ENCODE results near the gene LMO1.

The LMO1 gene

DNA sequence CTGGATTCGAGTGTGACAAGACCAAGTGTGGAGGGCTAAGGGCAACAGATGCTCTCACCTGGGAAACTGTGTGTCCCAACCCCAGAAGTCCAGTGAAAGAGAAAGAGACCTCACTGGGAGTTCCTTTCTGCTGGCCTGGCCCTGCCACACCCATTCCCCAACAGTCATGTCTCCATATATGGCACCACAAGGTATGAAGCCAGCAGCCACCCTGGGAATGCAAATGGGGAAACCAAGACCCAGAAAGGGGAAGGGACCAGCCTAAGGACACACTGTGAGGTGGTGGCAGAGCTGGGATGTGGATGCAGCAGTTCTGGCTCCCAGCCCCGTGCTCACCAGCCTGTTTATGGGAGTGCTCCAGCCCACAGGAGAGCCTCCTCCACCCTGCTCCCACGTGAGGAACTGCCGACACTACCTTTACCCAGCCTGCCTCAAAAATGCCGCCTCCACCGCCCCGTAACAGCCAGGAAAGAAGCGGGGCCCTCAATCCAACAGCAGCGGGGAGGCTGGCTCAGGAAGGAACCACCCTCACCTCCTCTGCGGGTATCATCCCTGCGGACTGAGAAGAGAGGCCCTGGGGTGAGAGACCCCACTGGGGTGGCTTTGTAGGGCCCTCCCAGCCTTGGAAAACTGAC lies 12.6 kb downstream of the LMO1 start (continued):
- TF ChIP-seq, protein P1, sequence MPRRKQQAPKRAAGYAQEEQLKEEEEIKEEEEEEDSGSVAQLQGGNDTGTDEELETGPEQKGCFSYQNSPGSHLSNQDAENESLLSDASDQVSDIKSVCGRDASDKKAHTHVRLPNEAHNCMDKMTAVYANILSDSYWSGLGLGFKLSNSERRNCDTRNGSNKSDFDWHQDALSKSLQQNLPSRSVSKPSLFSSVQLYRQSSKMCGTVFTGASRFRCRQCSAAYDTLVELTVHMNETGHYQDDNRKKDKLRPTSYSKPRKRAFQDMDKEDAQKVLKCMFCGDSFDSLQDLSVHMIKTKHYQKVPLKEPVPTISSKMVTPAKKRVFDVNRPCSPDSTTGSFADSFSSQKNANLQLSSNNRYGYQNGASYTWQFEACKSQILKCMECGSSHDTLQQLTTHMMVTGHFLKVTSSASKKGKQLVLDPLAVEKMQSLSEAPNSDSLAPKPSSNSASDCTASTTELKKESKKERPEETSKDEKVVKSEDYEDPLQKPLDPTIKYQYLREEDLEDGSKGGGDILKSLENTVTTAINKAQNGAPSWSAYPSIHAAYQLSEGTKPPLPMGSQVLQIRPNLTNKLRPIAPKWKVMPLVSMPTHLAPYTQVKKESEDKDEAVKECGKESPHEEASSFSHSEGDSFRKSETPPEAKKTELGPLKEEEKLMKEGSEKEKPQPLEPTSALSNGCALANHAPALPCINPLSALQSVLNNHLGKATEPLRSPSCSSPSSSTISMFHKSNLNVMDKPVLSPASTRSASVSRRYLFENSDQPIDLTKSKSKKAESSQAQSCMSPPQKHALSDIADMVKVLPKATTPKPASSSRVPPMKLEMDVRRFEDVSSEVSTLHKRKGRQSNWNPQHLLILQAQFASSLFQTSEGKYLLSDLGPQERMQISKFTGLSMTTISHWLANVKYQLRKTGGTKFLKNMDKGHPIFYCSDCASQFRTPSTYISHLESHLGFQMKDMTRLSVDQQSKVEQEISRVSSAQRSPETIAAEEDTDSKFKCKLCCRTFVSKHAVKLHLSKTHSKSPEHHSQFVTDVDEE (CRISPR knock-in tag; IDR thresholded peaks at IDR 0.05) = no peak
- no peak for TF ChIP-seq ESRRG (CRISPR knock-in tag; IDR thresholded peaks at IDR 0.05)
- no peak for TF ChIP-seq RARB (CRISPR knock-in tag; IDR thresholded peaks at IDR 0.05)
- TF ChIP-seq ZNF565 (CRISPR knock-in tag; conservative IDR thresholded peaks at IDR 0.05; ENCODE audit: low read depth) = no peak
- TF ChIP-seq ZFP3 (CRISPR knock-in tag; IDR thresholded peaks at IDR 0.05) = no peak
- TF ChIP-seq OSR1 (CRISPR knock-in tag; IDR thresholded peaks at IDR 0.05) = no peak
- no peak for TF ChIP-seq ZNF8 (CRISPR knock-in tag; IDR thresholded peaks at IDR 0.05)
- no peak for TF ChIP-seq CSDC2 (CRISPR knock-in tag; IDR thresholded peaks at IDR 0.05)
- no peak for TF ChIP-seq ZFP30 (CRISPR knock-in tag; IDR thresholded peaks at IDR 0.05)
- TF ChIP-seq ISL1 (CRISPR knock-in tag; IDR thresholded peaks at IDR 0.05) = no peak
- no peak for TF ChIP-seq ZNF70 (CRISPR knock-in tag; IDR thresholded peaks at IDR 0.05)
- TF ChIP-seq ZC3H10 (CRISPR knock-in tag; IDR thresholded peaks at IDR 0.05) = no peak
- no peak for TF ChIP-seq GLIS3 (CRISPR knock-in tag; IDR thresholded peaks at IDR 0.05)

DNA sequence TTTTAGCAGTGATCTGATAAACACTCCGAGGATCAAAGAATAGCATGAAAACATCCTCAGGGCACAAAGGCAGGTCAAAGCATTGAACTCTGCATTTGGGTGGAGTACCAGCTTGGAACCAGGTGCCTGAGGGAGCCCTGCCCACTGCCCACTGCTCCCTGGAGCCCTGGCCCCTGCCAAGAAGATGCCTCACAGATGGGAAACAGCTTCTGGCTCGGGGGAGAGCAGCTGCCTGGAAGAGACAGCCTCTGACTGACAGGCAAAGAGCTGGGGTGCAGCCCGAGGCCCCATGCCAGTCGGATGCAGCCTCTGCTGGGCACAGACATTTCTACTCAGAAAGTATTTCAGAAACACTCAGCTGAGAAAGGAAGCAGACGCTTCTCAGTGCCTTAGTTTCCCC lies 13.2 kb downstream of the LMO1 start:
- TF ChIP-seq ESRRG (CRISPR knock-in tag; IDR thresholded peaks at IDR 0.05) (no peak), ZNF565 (CRISPR knock-in tag; conservative IDR thresholded peaks at IDR 0.05; ENCODE audit: low read depth) (no peak), TOX (CRISPR knock-in tag; IDR thresholded peaks at IDR 0.05; ENCODE audit: borderline replicate concordance) (no peak), ZFP3 (CRISPR knock-in tag; IDR thresholded peaks at IDR 0.05) (no peak), CSDC2 (CRISPR knock-in tag; IDR thresholded peaks at IDR 0.05) (no peak), GLIS3 (CRISPR knock-in tag; IDR thresholded peaks at IDR 0.05) (no peak), ARNTL (CRISPR knock-in tag; IDR thresholded peaks at IDR 0.05; ENCODE audit: borderline replicate concordance, low read depth) (no peak), TCF4 (CRISPR knock-in tag; IDR thresholded peaks at IDR 0.05; ENCODE audit: borderline replicate concordance) (no peak), RARB (CRISPR knock-in tag; IDR thresholded peaks at IDR 0.05) (no peak), ZFP30 (CRISPR knock-in tag; IDR thresholded peaks at IDR 0.05) (no peak), ZC3H10 (CRISPR knock-in tag; IDR thresholded peaks at IDR 0.05) (no peak), PPARA (CRISPR knock-in tag; IDR thresholded peaks at IDR 0.05; ENCODE audit: borderline replicate concordance) (no peak), ZNF70 (CRISPR knock-in tag; IDR thresholded peaks at IDR 0.05) (no peak), ISL1 (CRISPR knock-in tag; IDR thresholded peaks at IDR 0.05) (no peak)
- TF ChIP-seq, protein P1 (CRISPR knock-in tag; IDR thresholded peaks at IDR 0.05) = no peak
- TF ChIP-seq, protein P2, sequence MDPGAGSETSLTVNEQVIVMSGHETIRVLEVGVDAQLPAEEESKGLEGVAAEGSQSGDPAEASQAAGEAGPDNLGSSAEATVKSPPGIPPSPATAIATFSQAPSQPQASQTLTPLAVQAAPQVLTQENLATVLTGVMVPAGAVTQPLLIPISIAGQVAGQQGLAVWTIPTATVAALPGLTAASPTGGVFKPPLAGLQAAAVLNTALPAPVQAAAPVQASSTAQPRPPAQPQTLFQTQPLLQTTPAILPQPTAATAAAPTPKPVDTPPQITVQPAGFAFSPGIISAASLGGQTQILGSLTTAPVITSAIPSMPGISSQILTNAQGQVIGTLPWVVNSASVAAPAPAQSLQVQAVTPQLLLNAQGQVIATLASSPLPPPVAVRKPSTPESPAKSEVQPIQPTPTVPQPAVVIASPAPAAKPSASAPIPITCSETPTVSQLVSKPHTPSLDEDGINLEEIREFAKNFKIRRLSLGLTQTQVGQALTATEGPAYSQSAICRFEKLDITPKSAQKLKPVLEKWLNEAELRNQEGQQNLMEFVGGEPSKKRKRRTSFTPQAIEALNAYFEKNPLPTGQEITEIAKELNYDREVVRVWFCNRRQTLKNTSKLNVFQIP (CRISPR knock-in tag; IDR thresholded peaks at IDR 0.05; ENCODE audit: borderline replicate concordance, low read depth) = no peak
- TF ChIP-seq, protein P3, sequence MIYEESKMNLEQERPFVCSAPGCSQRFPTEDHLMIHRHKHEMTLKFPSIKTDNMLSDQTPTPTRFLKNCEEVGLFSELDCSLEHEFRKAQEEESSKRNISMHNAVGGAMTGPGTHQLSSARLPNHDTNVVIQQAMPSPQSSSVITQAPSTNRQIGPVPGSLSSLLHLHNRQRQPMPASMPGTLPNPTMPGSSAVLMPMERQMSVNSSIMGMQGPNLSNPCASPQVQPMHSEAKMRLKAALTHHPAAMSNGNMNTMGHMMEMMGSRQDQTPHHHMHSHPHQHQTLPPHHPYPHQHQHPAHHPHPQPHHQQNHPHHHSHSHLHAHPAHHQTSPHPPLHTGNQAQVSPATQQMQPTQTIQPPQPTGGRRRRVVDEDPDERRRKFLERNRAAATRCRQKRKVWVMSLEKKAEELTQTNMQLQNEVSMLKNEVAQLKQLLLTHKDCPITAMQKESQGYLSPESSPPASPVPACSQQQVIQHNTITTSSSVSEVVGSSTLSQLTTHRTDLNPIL (CRISPR knock-in tag; IDR thresholded peaks at IDR 0.05; ENCODE audit: low read depth) = no peak
- ATAC-seq = no peak

DNA sequence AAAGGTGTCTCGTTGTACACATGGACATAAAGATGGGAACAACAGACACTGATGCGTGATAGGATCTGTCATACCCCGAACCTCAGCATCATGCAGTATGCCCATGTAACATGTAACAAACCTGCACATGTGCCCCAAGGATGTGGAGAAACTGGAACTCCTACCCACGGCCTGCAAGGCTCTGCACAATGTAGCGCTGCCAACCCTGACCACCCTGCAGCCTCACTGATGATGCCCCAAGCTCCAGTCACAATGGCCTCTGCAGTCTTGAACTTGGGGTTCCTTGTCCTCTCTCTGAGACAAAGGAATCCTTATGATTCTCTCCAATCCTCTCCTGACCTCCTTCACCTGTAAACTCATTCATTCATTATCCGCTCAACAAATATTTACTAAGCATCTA lies 14.2 kb downstream of the LMO1 start:
- no peak for TF ChIP-seq ARNTL (CRISPR knock-in tag; IDR thresholded peaks at IDR 0.05; ENCODE audit: borderline replicate concordance, low read depth)
- TF ChIP-seq GLIS3 (CRISPR knock-in tag; IDR thresholded peaks at IDR 0.05) = no peak
- no peak for TF ChIP-seq ZNF565 (CRISPR knock-in tag; conservative IDR thresholded peaks at IDR 0.05; ENCODE audit: low read depth)
- TF ChIP-seq, protein P1 (CRISPR knock-in tag; IDR thresholded peaks at IDR 0.05) = no peak
- no peak for TF ChIP-seq PPARA (CRISPR knock-in tag; IDR thresholded peaks at IDR 0.05; ENCODE audit: borderline replicate concordance)
- TF ChIP-seq, protein P4, sequence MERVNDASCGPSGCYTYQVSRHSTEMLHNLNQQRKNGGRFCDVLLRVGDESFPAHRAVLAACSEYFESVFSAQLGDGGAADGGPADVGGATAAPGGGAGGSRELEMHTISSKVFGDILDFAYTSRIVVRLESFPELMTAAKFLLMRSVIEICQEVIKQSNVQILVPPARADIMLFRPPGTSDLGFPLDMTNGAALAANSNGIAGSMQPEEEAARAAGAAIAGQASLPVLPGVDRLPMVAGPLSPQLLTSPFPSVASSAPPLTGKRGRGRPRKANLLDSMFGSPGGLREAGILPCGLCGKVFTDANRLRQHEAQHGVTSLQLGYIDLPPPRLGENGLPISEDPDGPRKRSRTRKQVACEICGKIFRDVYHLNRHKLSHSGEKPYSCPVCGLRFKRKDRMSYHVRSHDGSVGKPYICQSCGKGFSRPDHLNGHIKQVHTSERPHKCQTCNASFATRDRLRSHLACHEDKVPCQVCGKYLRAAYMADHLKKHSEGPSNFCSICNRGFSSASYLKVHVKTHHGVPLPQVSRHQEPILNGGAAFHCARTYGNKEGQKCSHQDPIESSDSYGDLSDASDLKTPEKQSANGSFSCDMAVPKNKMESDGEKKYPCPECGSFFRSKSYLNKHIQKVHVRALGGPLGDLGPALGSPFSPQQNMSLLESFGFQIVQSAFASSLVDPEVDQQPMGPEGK (CRISPR knock-in tag; IDR thresholded peaks at IDR 0.05; ENCODE audit: borderline replicate concordance) = no peak
- ATAC-seq = no peak

Measured in SK-N-SH treated with all-trans-retinoic acid at 6 μM for 48 hours (cell line).